Keratinocyte (primary cell): Measurements from ENCODE around the gene MFSD6L. TPM values are rescaled to one million over a fixed set of nuclear protein-coding genes. Genes with fewer than 3 reads are reported as not detected.

Source experiments
- DNase-seq: peaks from one replicate; pipeline ENCODE4 v3.0.0-alpha.2; 2011; ENCODE audit warnings: low read depth, missing footprints, low spot score
- FAIRE-seq: peaks from 2 replicates; lab custom pipeline; 2011; peaks lifted over from hg19 to GRCh38; lab: Jason Lieb, UNC
- H2AFZ ChIP-seq: 2 replicates; pipeline ENCODE4 v1.6.0; 2012; ENCODE audit warnings: low read length, control low read depth, inconsistent platforms; ENCODE audit not compliant: control insufficient read depth
- H3K27ac ChIP-seq: 2 replicates; pipeline ENCODE4 v1.5.1; 2011; ENCODE audit warnings: low read length; ENCODE audit not compliant: control insufficient read depth, insufficient read depth
- H3K27me3 ChIP-seq: 3 replicates; pipeline ENCODE4 v1.6.0; 2011; ENCODE audit warnings: low read length; ENCODE audit not compliant: control insufficient read depth, insufficient read depth; ENCODE audit errors: extremely low read depth
- H3K36me3 ChIP-seq, 2 experiments: 2 replicates in 1 of 2; 3 replicates in 1 of 2; pipeline ENCODE4 v1.5.1; 2011; ENCODE audit warnings: low read length in 2 of 2, mild to moderate bottlenecking in 1 of 2; ENCODE audit not compliant: control insufficient read depth in 2 of 2, insufficient read depth in 2 of 2; ENCODE audit errors: extremely low read depth in 1 of 2
- H3K4me1 ChIP-seq: 3 replicates; pipeline ENCODE4 v1.5.1; 2011; ENCODE audit warnings: low read length; ENCODE audit not compliant: control insufficient read depth, insufficient read depth; ENCODE audit errors: extremely low read depth
- H3K4me2 ChIP-seq: 3 replicates; pipeline ENCODE4 v1.6.0; 2011; ENCODE audit warnings: low read depth, low read length; ENCODE audit not compliant: control insufficient read depth, insufficient read depth; ENCODE audit errors: extremely low read depth
- H3K4me3 ChIP-seq, 3 experiments: fragments of 200-600 bp in 1 of 3; sonication (generic) in 1 of 3; 2 replicates in 2 of 3; 3 replicates in 1 of 3; pipeline ENCODE4 v1.5.1; 2011 to 2016; ENCODE audit warnings: low read length in 3 of 3, mild to moderate bottlenecking in 3 of 3, control low read depth in 2 of 3, inconsistent platforms in 1 of 3, low read depth in 1 of 3, mixed read lengths in 1 of 3, mixed run types in 1 of 3, moderate library complexity in 1 of 3; ENCODE audit not compliant: control insufficient read depth in 2 of 3, insufficient read depth in 2 of 3; ENCODE audit errors: extremely low read depth in 1 of 3
- H3K79me2 ChIP-seq: 2 replicates; pipeline ENCODE4 v1.6.0; 2012; ENCODE audit warnings: low read length; ENCODE audit not compliant: control insufficient read depth, insufficient read depth
- H3K9ac ChIP-seq: 3 replicates; pipeline ENCODE4 v1.6.0; 2011; ENCODE audit warnings: low read length; ENCODE audit not compliant: control insufficient read depth, insufficient read depth; ENCODE audit errors: extremely low read depth
- H3K9me1 ChIP-seq: 3 replicates; pipeline ENCODE4 v1.6.0; 2011; ENCODE audit warnings: low read length; ENCODE audit not compliant: control insufficient read depth, insufficient read depth; ENCODE audit errors: extremely low read depth
- H3K9me3 ChIP-seq: 2 replicates; pipeline ENCODE4 v1.5.1; 2012; ENCODE audit warnings: low read depth, low read length; ENCODE audit not compliant: control insufficient read depth
- H4K20me1 ChIP-seq: 3 replicates; pipeline ENCODE4 v1.6.0; 2011; ENCODE audit warnings: low read length; ENCODE audit not compliant: control insufficient read depth, insufficient read depth; ENCODE audit errors: extremely low read depth
- EZH2 ChIP-seq: IDR thresholded peaks from one replicate; pipeline ENCODE4 v1.6.1; 2012; ENCODE audit warnings: inconsistent platforms, mild to moderate bottlenecking, low read length, moderate library complexity
- dilution Hi-C: fragments of 300-500 bp; cut with MboI; formaldehyde crosslinking; loops from one replicate; pipeline ENCODE4 v1.7.0; 2020; ENCODE audit warnings: low sequenced_read_pairs; ENCODE audit not compliant: extremely low pct_ligation_motif_present
- polyA plus RNA-seq, 5 experiments: library from polyadenylated mRNA; depleted of rRNA in 3 of 5; stranded (reverse) in 3 of 5; stranded (forward) in 1 of 5; unstranded in 1 of 5; fragments of >200 nt; gene quantifications; 1 replicate in 1 of 5; 2 replicates in 3 of 5; 3 replicates in 1 of 5; pipeline versions ENCODE4 v1.2.1 to v1.2.3, GENCODE V29; 2011 to 2012; ENCODE audit warnings: missing spikeins in 2 of 5, low read depth in 1 of 5, low replicate concordance in 1 of 5
- TF ChIP-seq, protein P1 (sequence below), 3 experiments: IDR thresholded peaks in 1 of 3; conservative IDR thresholded peaks in 1 of 3; optimal IDR thresholded peaks in 1 of 3; 2 replicates in 2 of 3; 3 replicates in 1 of 3; pipeline versions ENCODE3 to v1.5.1; 2011; ENCODE audit warnings: low read length in 3 of 3, mild to moderate bottlenecking in 3 of 3, moderate library complexity in 2 of 3, control low read depth in 1 of 3, inconsistent platforms in 1 of 3; ENCODE audit not compliant: insufficient read depth in 2 of 3; ENCODE audit errors: extremely low read depth in 1 of 3

MFSD6L gene
- polyA plus RNA-seq, 1 donor (not counting 4 experiments of a cell fraction or from before 2014, with no cell fraction given): not detected

GRCh38 chr17:8843344-8843743, 44.2 kb upstream of the MFSD6L start:
- FAIRE-seq (no peak), DNase-seq (no peak)
- H3K9me3 ChIP-seq: no peaks in the 10 kb centered on the region
- no peaks in the 10 kb centered on the region for H3K36me3 ChIP-seq
- dilution Hi-C loops: no loop called here
- no peak overlapping the region for H3K27ac ChIP-seq
- H3K4me1 ChIP-seq: no peaks in the 10 kb centered on the region
- H3K27me3 ChIP-seq: no peaks in the 10 kb centered on the region
- no peak overlapping the region for H3K9ac ChIP-seq
- no peaks in the 10 kb centered on the region for H3K9me1 ChIP-seq
- no peak overlapping the region for H2AFZ ChIP-seq
- H3K4me2 ChIP-seq: no peak overlapping the region
- no peaks in the 10 kb centered on the region for H3K79me2 ChIP-seq
- TF ChIP-seq EZH2: no peak
- TF ChIP-seq, protein P1, sequence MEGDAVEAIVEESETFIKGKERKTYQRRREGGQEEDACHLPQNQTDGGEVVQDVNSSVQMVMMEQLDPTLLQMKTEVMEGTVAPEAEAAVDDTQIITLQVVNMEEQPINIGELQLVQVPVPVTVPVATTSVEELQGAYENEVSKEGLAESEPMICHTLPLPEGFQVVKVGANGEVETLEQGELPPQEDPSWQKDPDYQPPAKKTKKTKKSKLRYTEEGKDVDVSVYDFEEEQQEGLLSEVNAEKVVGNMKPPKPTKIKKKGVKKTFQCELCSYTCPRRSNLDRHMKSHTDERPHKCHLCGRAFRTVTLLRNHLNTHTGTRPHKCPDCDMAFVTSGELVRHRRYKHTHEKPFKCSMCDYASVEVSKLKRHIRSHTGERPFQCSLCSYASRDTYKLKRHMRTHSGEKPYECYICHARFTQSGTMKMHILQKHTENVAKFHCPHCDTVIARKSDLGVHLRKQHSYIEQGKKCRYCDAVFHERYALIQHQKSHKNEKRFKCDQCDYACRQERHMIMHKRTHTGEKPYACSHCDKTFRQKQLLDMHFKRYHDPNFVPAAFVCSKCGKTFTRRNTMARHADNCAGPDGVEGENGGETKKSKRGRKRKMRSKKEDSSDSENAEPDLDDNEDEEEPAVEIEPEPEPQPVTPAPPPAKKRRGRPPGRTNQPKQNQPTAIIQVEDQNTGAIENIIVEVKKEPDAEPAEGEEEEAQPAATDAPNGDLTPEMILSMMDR (optimal IDR thresholded peaks at IDR 0.05 in 1 of 3, IDR thresholded peaks at IDR 0.05 in 1 of 3, conservative IDR thresholded peaks at IDR 0.05 in 1 of 3; ENCODE audit: extremely low read depth in 1 of 3, insufficient read depth in 2 of 3, low read length in 3 of 3): no peak
- H4K20me1 ChIP-seq: no peaks in the 10 kb centered on the region
- no peak overlapping the region for H3K4me3 ChIP-seq

DNA sequence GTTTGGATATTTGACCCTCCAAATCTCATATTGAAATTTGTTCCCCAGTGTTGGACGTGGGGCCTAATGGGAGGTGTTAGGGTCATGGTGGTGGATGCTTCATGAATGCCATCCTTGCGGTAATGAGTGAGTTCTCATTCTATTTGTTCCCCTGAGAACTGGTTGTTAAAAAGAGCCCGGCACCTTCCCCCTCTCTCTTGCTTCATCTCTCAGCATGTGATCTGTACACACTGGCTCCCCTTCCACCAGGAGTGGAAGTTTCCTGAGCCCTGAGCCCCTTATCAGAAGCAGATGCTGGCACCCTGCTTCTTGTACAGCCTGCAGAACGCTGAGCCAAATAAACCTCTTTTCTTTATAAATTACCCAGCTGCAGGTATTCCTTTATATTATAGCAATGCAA, 42.7 kb upstream of the MFSD6L start:
- Histone ChIP-seq H3K36me3 (no peaks in the 10 kb centered on the region), H3K9me3 (no peaks in the 10 kb centered on the region), H3K9me1 (no peaks in the 10 kb centered on the region), H3K9ac (no peak overlapping the region), H3K27me3 (no peaks in the 10 kb centered on the region), H3K27ac (no peak overlapping the region), H3K4me1 (no peaks in the 10 kb centered on the region), H3K4me2 (no peak overlapping the region), H3K4me3 (no peak overlapping the region), H3K79me2 (no peaks in the 10 kb centered on the region), H4K20me1 (no peaks in the 10 kb centered on the region), H2AFZ (no peak overlapping the region)
- dilution Hi-C loops: no loop called here
- FAIRE-seq: no peak
- TF ChIP-seq, protein P1 (optimal IDR thresholded peaks at IDR 0.05 in 1 of 3, IDR thresholded peaks at IDR 0.05 in 1 of 3, conservative IDR thresholded peaks at IDR 0.05 in 1 of 3; ENCODE audit: extremely low read depth in 1 of 3, insufficient read depth in 2 of 3, low read length in 3 of 3): no peak
- DNase-seq: no peak
